Loucy (cell line): ENCODE measurements around the gene PACSIN1.

ENCODE experiments used
- EZH2phosphoT487 ChIP-seq: fragments of 200-600 bp; IDR thresholded peaks from 2 replicates; pipeline ENCODE4 v1.6.1; 2018; ENCODE audit warnings: antibody characterized with exemption, mild to moderate bottlenecking, moderate library complexity, borderline replicate concordance
- TF ChIP-seq, protein P1 (sequence below): fragments of 200-600 bp; sonication (generic); conservative IDR thresholded peaks from 2 replicates; pipeline ENCODE4 v1.5.1; 2014; ENCODE audit warnings: mild to moderate bottlenecking, antibody characterized with exemption, low read length

DNA sequence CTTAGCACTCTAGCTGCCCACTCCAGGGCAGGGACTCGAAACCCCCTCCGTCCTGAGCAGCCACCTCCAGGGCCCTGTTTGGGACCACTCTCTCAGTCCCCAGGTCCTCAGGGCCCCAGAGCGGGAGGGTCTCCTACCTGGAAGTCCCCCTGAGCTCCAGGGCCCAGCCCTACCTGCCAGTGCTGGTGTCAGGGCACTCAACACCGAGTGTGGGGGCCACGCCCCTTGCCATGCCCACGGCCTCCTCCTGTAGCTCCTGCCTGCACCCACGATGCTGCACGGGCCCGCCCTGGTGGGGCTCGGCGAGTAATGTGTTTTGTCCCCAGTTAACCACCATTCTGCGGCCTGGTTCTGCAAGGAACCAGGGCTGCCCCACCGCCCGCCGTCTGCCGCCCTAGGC lies 68.8 kb downstream of the PACSIN1 start:
- TF ChIP-seq, protein P1, sequence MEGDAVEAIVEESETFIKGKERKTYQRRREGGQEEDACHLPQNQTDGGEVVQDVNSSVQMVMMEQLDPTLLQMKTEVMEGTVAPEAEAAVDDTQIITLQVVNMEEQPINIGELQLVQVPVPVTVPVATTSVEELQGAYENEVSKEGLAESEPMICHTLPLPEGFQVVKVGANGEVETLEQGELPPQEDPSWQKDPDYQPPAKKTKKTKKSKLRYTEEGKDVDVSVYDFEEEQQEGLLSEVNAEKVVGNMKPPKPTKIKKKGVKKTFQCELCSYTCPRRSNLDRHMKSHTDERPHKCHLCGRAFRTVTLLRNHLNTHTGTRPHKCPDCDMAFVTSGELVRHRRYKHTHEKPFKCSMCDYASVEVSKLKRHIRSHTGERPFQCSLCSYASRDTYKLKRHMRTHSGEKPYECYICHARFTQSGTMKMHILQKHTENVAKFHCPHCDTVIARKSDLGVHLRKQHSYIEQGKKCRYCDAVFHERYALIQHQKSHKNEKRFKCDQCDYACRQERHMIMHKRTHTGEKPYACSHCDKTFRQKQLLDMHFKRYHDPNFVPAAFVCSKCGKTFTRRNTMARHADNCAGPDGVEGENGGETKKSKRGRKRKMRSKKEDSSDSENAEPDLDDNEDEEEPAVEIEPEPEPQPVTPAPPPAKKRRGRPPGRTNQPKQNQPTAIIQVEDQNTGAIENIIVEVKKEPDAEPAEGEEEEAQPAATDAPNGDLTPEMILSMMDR = no peak
- no peak for TF ChIP-seq EZH2phosphoT487
